IPS DF 4.7 (cell line): Measurements from ENCODE around the gene MARCHF7.
"Not testable (repeated sequence)": the region's sequence is repeated elsewhere in the genome, so short reads cannot be mapped to it uniquely, and the experiment has no call there.

Source experiments
- DNase-seq: peaks from one replicate; pipeline ENCODE4 v3.0.0-alpha.2; 2013; ENCODE audit warnings: low spot score; ENCODE audit errors: extremely low read depth

MARCHF7 gene, protein sequence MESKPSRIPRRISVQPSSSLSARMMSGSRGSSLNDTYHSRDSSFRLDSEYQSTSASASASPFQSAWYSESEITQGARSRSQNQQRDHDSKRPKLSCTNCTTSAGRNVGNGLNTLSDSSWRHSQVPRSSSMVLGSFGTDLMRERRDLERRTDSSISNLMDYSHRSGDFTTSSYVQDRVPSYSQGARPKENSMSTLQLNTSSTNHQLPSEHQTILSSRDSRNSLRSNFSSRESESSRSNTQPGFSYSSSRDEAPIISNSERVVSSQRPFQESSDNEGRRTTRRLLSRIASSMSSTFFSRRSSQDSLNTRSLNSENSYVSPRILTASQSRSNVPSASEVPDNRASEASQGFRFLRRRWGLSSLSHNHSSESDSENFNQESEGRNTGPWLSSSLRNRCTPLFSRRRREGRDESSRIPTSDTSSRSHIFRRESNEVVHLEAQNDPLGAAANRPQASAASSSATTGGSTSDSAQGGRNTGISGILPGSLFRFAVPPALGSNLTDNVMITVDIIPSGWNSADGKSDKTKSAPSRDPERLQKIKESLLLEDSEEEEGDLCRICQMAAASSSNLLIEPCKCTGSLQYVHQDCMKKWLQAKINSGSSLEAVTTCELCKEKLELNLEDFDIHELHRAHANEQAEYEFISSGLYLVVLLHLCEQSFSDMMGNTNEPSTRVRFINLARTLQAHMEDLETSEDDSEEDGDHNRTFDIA

DNA sequence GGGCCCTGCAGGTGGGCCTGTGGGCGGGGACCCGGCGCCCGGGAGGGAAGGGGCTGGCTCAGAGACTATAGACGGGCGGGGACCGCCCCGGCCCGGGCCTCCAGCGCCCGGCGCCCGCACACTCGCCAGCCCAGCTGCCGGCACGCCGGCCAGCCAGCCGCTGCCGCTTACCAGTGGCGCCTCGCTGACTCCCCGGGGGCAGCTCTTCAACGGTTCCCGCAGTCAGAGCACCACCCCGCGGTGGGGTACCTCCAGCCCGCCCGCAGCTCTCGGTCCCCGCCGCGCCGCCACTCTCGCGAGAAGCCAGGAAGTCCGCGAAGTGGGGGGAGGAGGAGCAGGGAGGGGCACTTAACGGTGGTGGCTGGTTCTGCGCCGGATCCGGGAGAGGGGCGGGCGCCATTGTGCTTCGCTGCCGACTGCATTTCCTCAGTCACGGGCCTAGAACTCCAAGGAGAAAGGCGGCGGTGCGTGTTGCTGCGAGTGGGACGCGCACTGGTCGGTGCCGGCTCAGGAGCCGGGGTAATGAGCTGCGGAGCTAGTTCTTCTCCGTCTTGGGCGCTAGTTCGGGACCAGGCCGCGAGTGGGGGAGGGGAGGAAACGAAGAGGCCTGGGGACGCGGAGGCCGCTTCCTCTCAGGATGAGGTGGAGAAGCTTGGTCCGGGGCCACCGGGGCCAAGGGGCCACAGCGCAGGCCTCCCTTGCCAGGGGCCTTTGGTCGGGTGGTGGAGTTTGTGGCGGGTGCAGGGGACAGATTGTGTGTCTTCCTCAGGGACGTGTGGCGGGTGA, at the start of gene MARCHF7:
Gene MARCHF7, plus strand, starts transcription at position 364 of the 786 bp plus-strand sequence. CDS start 16,517 bp downstream, outside the sequence.
- DNase-seq, result peak; percentile 49

DNA sequence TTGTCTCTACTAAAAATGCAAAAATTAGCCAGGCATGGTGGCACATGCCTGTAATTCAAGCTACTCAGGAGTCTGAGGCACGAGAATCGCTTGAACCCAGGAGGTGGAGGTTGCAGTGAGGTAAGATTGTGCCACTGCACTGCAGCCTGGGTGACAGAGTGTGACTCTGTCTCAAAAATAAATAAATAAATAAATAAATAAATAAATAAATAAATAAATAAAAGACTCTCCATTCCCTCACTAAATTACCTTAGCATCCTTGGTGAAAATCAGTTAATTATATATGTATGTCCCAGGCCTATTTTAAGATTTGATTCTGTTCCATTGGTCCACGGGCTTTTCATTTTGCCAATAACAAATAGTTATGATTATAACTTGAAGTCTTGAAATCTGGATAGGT, 44.9 kb upstream of the MARCHF7 start:
- not testable (repeated sequence) for DNase-seq

DNA sequence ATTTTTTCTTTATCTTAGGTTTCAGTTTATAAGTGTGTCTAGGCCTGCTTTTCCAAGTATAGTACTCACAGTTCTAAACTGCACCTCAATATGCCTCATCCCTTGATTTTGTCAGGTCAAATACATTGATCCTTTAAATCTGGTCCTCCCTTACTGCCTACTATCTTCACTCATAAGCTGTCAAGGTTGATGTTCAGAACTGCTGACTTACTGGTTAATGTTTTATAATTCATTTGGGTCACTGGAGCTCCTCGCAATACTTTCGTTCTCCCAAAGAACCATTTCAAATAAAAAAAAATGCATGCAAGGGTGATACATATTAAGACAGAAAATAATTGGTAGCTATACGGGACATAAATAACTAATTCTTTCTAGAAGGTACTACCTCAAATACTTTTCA, 41.3 kb upstream of the MARCHF7 start:
- DNase-seq, result no peak

DNA sequence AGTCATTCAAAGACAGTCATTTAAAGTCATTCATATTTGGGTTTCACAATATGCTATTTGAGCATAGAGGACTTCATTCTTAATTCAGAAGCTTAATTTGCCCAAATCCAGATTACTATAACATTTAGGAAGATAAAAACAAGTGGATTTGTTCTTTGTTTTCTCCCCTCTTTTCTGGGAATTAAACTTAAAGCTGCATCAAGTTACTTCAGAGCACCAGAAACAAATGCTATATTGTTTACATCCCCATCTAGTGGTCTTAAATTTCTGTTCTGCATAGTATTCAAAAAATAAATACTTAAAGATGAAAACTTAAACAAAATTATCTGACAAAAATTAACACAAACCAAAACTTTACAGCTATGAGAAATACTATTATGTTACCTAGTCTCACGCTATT, 34.7 kb upstream of the MARCHF7 start:
- DNase-seq, result no peak

DNA sequence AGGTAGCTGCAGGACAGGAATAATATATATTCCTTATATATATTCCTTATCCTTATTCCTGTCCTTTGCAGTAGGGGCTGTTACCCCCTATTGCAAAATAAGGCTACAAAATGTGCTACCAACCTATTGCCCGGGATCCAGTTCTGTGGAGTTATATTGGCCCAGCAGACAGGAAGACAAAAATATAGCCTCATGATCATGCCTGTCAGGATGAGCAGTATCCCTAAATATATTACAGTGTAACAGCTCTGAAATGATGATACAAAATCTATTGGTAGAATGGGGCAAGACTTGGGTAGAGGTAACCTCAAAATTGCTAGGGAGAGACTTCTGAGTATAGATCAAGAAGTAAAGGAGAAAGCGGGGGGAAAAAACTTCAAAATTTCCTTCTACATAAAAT, 31.6 kb upstream of the MARCHF7 start:
- DNase-seq, result no peak

DNA sequence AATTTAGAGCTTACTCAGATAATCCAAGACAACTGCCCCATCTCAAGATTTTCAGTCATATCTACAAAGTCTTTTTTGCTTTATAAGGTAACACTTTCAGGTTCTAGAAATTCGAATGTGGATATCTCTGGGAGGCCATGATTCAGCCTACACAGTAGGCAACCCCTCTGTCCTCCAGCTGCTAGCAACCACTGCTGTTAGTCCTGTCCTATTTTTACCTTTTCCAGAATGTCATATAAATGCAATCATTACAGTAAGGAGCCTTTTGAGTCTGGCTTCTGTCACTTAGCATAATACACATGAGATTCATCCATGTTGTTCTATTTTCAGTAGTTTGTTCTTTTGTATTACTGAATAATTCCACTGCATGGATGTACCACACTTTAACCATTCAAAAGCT, 28.5 kb upstream of the MARCHF7 start:
- no peak for DNase-seq

DNA sequence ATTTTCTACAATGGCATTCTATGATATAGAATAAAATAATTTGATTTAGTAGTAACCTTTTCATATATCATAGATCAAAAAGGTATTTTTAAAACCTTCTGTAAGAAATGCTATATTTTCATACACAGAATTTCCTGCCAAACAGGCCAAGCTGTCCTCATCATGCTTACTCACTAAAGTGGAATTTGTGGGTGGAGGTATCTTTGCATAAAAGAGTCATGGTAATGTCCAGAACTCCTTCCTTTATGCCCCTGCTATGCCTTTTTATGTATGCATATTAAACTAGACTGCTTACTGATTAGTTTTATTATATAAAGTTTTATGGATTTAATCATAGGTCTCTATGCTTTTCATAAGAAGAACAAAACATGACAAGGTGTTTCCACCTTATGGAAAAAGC, 27.5 kb upstream of the MARCHF7 start:
- no peak for DNase-seq

DNA sequence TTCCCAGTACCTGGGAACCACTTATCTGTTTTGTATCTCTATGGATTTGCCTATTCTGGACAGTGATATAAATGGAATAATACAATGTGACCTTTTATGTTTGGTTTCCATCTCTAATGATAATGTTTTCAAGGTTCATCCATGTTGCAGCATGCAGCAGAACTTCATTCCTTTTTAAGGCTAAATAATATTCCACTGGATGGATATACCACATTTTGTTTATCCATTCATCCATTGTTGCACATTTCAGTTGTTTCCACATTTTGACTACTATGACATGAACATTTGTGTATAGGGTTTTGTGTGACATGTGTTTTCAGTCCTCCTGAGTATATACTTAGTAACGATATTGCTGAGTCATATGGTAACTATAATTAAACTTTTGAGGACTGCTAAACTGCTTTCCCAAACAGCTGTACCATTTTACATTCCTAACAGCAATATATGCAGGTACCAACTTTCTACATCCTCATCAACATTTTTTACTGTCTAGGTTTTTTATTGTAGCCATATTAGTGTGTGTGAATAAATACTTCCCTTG, 17.7 kb upstream of the MARCHF7 start:
- DNase-seq, result no peak

DNA sequence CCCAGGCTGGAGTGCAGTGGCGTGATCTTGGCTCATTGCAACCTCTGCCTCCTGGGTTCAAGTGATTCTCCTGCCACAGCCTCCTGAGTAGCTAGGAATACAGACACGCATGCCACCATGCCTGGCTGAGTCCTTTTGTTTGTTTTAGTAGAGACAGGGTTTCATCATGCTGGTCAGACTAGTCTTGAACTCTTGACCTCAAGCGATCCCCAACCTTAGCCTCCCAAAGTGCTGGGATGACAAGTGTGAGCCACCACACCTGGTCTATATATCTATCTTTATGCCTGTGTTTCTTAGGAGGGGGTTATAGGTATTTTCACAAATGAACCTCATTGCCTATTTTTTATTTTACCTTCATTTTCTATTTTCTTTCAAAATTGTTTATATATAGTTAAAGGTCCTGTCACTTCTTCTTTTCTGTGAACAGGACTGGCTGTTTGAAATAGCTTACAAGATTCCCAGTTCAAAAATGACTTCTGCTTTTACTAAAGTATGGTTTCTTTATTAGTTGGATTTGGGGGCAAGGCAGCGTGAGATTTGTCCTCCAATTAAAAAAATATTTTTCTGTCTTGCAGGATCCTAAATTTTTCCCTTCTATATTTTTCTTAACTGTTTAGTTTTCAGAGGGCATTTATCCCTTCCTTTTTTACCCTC, 16.4 kb upstream of the MARCHF7 start:
- DNase-seq, result no peak

DNA sequence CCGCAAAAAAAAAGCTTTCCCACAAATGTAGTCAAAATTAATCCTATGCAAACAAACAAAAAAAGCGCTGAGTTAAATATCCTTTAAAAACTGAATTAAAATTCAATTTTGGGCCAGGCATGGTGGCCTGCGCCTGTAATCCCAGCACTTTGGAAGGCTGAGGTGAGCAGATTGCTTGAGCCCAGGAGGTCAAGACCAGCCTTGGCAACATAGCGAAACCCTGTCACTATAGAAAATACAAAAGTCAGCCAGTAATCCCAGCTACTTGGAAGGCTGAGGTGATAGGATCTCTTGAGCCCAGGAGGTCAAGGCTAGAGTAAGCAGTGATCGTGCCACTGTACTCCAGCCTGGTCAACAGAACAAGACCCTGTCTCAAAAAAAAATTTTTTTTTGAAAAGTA, 8.8 kb upstream of the MARCHF7 start:
- DNase-seq, result no peak

DNA sequence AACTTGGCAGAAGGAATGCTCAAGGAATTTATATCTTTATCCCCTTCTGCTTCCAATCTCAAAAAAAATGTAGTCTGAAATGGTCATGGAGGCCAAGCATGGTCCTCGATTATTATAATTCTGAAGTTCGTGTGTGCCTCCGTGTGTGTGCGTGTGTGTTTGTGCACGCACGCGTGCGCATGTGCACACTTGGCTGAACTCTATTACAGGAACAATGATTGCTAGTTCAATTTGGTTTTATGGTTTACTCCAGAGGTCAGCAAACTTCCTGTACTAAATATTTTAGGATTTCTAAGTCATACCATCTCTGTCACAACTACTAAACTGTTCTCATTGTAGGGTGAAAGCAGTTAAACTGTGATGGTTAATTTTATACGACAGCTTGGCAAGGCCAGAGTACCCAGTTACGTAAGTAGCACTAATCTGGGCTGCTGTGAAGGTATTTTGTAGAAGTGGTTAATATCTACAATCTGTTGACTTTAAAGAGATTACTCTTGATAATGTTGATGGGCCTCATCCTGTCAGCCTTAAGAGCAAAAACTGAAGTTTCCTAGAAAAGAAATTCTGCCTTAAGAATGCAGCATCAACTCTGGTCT, 5.8 kb upstream of the MARCHF7 start:
- no peak for DNase-seq

DNA sequence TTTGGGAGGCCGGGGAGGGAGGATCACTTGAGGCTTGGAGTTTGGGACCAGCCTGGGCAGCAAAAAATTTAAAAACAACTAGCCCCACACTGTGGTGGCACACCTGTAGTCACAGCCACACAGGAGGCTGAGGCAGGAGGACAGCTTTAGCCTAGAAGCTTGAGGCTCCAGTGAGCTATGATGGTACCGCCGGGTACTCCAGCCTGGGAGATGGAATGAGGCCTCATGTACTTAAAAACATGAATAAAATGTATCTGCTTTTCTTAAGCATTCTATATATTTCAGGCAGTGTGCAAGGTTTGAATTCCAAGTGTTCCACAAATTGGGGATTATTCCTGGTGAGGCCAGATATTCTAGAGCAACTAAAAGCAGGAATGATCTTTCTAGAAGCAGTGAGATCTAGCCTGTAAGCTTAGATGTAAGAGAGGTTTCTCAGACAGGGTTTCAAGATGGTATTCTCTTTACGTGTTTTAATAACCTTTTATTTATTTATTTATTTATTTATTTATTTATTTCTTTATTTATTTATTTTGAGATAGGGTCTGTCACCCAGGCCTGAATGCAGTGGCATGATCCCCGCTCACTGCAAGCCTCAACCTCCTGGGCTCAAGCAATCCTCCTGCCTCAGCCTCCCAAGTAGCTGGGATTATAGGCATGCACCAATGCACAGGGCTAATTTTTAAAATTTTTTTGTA, 4.1 kb upstream of the MARCHF7 start:
- no peak for DNase-seq

DNA sequence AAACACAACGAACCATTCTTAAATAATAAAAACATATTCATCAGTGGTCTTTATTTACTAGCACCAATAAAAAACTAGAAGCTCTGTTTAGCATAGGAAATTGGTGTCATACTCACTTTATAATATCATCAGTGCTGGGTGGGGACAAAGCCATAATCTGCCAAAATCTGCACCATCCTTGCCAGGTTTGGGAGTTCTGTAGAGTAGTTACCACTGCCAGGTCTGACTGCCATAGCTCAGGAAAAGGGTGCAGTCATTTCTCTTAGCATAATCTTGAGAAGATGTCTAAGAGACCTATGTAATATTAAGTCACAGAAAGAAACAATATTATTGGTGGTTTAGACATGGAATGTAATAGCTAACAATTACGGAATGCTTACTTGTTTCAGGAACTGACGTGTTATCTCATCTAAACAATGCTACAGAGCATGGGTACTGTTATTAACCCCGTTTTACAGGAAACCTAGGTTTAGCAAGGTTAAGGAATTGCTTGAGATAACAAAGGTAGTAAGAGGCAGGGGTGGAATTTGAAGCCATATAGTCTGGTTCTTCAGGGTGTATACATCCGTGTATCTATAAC, 1.6 kb upstream of the MARCHF7 start:
- DNase-seq, result no peak

DNA sequence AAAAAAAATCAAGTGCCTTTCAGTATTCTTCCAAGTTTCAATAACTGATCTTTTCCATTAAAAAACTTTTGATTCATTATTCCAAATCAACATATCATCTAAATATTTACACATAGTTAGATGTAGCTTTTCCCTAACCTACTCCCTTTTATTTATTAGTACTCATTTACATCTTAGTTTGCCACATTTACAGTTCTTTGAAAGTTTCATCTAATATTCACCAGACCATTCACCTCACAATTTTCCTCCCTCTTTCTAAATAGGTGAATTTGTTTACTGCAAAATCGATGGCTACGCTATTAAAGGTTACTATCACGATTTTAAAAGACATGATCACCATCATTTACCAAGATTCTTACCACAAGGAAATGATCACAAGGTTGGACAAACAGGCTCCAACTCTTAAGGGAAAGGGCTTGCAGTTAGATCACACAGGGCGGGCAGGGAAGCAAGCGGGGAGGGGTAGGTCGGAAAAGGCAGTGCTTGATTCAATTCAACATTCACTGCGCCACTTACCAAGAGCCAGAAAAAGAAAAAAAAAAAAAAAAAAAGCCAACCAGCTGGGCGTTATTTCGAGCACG, 654 bp upstream of the MARCHF7 start:
- no peak for DNase-seq

DNA sequence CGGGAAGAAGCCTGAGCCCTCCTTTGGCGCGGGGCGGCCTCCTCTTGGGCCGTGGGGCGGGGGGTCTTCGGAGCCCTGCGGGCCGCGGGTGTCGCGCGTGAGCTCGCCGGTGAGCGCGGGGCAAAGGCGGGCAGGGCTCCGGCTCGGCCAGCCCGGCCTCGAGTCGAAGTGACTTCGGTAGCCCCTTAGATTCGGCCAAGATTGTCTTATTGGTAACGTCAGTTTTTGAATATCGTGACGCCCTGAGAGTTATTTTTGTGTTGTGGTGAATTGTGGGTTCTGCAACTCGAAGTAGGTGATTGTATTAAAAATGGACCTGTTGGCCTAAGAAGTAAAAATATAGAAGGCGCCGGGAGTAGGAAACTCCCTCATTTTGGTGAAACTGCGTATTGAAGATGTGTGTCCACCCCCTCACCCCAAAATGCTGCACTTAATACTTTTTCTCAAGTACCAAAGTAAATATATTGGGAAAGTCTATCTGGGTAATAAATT, 669 bp downstream of the MARCHF7 start:
- DNase-seq, result no peak

DNA sequence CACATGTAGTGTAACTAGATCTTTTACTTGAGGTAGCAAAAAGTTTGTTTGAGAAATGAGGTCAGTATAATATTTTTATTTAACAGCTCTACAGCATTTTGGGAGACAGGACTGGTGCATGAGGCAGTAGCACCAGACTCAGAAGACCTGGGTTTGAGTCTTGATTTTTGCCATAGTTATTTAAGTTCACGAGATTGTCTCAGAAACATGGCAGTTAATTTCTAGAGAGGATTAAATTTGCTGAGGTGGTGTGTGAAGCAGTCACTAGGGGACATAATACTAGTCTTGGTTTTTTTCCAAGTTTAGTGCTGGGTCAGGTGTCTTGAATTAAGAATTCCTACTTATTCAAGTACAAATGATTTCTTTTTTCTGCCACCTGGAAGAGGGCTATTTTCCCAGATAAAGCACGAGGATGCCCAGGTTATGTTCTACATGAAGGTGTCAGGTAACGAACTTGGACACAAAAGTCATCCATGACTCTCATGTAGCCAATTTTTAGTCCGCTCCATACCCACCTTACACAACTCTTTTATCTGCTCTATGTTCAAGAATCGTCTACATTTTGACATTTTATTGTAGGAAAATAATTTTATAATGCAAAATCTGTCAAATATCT, 1.4 kb downstream of the MARCHF7 start:
- no peak for DNase-seq

DNA sequence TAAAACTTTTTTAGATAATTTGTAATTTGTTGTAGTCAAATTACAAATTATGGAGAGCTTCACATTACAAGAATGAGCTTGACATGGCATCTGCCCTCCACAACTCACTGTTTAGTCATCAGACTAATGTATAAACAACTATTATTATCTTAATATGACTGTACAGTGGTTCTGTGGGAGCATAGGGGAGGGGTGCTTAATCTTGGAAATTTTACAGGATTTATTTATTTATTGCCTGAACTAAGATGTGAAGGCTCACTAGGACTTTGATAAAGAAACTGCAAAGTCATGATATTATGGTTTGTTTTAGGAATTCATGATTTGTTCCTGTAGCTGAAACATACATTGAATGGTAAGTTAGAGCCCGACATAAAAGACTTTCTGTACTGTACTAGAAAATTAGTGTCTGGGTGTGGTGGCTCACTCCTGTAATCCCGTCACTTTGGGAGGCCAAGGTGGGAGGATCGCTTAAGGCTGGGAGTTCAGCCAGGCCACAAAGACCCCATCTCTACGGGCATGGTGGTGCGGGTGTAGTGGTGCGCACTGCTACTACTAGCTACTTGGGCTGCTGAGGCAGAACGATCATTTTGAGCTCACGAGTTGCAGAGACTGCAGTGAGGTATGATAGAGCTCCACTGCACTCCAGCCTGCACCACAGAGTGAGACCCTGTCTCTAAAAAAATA, 2.1 kb downstream of the MARCHF7 start:
- DNase-seq, result no peak

DNA sequence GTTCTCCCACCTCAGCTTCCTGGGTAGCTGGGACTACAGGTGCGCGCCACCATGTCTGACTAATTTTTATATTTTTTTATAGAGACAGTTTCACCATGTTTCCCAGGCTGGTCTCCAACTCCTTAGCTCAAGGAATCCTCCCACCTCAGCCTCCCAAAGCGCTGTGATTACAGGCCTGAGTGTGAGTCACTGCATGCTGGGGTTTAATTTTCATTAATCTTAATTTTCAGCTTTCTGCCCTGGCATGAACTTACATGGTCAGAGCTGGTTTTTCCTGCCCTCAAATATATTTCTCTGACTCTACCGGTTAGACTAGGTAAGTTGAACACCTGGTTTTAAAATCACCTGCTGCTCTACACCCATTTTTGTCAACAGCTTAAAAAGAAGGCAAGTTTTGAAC, 3.1 kb downstream of the MARCHF7 start:
- no peak for DNase-seq
